ENCODE results near the gene CCN5.

DNA sequence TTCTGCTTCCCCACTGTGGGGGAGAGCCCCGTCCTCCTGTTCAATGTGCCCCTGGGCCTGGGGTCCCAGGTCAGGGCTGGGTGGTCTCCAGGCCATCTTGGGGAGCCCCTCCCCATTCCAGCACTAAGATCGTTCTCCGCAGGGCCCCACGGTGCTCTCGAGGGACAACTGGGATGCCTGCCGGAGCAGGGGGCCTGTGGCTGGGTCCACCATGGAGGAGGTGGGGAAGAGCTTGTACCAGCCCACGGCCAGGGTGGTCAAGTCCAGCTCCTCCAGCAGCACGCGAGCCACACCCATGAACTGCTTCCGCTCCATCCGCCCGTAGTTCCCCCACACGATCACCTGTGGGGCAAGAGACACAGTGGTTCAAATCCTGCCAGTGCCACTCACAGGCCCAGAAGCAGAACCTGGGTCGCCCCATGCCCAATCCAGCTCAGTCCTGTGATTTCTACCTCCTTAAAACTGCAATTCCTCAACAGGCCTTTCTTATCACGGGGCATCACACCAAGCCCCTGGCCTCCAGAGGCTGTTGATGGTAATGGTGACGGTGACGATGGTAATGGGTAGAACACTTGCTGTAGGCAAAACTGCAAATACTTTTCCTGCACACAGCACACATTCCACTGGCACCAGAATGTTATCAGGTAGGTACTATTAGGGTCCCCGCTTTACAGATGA, 41.0 kb downstream of the CCN5 start:
- TF ChIP-seq CTCF (IDR thresholded peaks at IDR 0.05) (no peak), POLR2AphosphoS5 (IDR thresholded peaks at IDR 0.05) (no peak)

All from prostate gland (tissue), 2 donors.